HL-60/S4 treated with phorbol 12-myristate 13-acetate at 8.2 ng/mL for 4 days and 3 days (cell line): ENCODE results near the gene SPATC1L.
"Not testable (repeated sequence)": the region's sequence is repeated elsewhere in the genome, so short reads cannot be mapped to it uniquely, and the experiment has no call there.

ENCODE experiments used
- in situ Hi-C: fragments of 300-500 bp; cut with MboI; formaldehyde crosslinking; loops from 2 replicates; pipeline ENCODE4 v1.15.0; 2022; ENCODE audit warnings: low sequenced_read_pairs

The SPATC1L gene

GRCh38 chr21:46184625-46185555, 631 bp upstream of the SPATC1L start:
- in situ Hi-C loops: no loop called here

GRCh38 chr21:46183337-46183909, 836 bp downstream of the SPATC1L start:
- in situ Hi-C loops: not testable (repeated sequence)

DNA sequence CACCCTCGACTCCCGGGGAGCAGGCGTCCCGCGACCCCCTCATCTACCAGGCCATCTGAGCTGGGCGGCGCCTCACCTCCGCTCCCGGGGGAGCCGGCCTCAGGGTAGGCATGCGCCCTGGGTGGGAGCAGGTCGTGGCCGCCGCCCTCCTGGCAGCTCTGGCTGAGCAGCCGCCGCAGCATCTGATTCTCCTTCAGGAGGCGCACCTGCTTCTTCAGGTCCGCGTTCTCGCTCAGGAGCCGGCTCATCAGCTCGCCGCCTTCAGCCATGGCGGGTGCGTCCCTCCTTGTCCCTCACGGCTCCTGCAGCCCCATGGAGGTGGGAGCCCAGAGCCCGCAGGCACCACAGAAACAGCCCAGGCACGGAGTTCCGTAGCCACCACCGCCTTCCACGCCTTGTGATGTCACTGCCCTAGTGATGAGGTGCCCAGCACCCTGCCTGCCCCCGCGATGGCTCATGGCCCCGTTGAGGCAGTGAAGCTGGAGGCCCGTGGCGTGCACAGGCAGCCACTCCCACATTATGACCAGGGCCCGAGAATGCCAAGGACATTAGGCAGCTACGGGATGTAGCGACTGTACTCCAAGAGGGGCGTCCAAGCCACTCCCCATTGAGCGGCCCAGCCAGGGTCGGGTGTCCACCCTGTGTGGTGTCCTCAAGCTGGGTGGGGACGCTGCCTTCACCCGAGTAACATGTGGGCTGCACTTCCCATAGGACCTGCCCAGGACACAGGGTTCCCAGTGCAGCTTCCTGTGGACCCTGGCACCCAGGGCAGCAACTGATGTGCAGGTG, 1.5 kb downstream of the SPATC1L start:
- in situ Hi-C loops: no loop called here

GRCh38 chr21:46181953-46182547, 2.2 kb downstream of the SPATC1L start:
- in situ Hi-C loops: no loop called here

GRCh38 chr21:46181436-46181835, 2.8 kb downstream of the SPATC1L start:
- in situ Hi-C loops: no loop called here

DNA sequence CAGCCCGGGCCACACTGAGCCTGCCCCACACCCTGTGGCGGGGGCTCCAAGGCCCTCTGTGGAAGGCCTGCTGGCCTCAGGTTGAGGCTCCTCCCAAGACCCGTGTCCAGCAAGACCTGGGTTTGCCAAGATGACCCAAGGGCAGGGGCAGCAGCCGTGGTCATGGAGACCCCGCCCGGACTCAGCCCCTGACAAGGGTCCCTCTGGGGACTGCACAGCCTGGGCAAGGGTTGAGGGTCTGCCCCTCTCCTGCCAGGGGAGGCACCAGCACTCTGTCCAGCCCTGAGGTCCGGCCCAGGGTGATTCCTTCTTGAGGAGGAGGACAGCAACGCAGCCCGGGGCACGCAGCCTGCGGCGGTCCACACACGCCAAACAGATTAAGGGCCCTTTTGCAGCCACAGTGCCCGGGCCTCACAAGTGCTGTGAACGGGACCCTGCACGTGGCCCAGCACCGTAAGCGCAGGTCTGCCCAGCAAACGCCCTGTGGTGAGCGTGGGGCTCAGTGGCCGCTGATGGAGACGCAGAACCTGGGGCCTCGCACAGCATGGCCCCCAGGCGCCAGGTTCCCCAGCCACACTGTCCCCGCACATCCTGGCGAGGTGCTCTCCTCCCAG, 3.4 kb downstream of the SPATC1L start:
- in situ Hi-C loops: no loop called here

- in situ Hi-C loops: no loop called here
Observed at GRCh38 chr21:46180079-46180722, 4.1 kb downstream of the SPATC1L start.

GRCh38 chr21:46179708-46180078, 4.6 kb downstream of the SPATC1L start:
- in situ Hi-C loops: no loop called here

DNA sequence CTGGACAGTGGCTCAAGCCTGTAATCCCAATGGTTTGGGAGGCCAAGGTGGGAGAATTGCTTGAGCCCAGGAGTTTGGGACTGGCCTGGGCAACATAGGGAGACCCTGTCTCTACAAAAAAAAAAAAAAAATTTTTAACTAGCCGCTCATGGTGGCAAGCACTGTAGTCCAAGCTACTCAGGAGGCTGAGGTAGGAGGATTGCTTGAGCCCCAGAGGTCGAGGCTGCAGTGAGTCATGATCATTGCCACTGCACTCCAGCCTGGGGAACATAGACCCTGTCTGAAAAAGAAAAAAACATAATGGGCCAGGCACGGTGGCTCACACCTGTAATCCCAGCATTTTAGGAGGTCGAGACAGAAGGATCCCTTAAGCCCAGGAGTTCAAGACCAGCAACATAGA, 5.3 kb downstream of the SPATC1L start:
- in situ Hi-C loops: no loop called here

DNA sequence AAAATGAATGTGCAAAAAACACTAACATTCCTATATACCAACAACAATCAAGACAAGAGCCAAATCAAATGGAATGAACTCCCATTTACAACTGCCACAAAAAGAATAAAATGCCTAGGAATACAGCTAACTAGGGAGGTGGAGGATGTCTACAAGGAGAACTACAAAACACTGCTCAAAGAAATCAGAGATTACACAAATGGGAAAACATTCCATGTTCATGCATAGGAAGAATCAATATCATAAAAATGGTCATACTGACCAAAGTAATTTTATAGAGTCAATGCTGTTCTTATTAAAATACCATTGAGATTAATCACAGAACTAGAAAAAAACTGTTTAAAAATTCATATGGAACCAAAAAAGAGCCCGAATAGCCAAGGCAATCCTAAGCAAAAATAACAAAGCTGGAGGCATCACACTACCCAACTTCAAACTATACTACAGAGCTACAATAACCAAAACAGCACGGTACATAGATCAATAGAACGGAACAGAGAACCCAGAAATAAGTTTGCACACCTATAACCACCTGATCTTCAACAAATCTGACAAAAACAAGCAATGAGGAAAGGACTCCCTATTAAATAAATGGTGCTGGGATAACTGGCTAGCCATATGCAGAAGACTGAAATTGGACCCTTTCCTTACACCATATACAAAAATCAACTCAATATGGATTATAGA, 7.7 kb downstream of the SPATC1L start:
- in situ Hi-C loops: not testable (repeated sequence)

GRCh38 chr21:46173573-46173972, 10.7 kb downstream of the SPATC1L start:
- in situ Hi-C loops: no loop called here

GRCh38 chr21:46172863-46173528, 11.3 kb downstream of the SPATC1L start:
- in situ Hi-C loops: no loop called here

DNA sequence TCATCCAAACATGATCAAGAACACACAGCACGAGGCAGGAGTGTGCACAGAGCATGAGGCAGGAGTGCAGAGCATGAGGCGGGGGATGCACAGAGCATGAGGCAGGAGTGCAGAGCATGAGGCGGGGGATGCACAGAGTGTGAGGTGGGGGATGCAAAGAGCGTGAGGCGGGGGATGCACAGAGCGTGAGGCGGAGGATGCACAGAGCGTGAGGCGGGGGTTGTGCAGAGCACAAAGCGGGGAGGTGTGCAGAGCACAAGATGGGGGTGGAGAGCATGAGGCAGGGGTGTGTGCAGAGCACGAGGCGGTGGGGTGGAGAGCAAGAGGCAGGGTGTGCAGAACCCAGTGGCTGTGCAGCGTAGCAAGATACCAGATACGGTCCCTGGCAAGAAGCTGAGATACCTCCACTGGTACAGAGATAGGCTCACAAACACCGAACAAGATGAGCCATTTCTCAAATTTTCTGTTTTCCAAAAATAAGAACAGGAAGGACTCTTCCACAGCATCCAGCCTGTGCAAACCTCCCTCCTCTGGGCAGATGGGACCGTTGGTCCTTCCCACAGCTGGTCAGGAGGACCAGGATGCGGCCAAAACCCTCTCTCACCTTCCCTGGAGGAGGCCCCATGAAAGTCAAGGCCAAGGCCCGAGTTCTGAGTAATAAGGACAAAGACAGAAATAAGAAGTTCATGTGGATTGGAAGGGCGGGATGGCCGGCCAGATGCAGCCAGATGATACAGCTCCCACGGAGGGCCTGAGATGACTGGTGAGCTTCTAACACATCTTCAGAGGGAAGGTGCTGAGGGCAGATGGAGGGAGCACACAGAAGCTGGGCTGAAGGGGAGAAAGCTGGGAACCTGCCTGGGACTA, 12.0 kb downstream of the SPATC1L start:
- in situ Hi-C loops: no loop called here

GRCh38 chr21:46171585-46171984, 12.7 kb downstream of the SPATC1L start:
- in situ Hi-C loops: no loop called here

DNA sequence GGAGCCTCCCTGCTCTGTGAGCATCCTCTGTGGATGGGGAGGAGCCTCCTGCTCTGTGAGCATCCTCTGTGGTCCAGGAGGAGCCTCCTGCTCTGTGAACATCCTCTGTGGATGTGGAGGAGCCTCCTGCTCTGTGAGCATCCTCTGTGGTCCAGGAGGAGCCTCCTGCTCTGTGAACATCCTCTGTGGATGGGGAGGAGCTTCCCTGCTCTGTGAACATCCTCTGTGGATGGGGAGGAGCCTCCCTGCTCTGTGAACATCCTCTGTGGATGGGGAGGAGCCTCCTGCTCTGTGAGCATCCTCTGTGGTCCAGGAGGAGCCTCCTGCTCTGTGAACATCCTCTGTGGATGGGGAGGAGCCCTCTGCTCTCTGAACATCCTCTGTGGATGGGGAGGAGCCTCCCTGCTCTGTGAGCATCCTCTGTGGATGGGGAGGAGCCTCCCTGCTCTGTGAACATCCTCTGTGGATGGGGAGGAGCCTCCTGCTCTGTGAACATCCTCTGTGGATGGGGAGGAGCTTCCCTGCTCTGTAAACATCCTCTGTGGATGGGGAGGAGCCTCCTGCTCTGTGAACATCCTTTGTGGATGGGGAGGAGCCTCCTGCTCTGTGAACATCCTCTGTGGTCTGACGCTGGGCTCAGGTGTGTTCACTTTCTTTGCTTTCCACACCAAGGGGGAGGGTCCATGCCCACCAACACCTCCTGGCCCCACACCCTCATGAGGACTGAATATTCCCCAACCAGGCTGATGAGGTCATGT, 13.6 kb downstream of the SPATC1L start:
- in situ Hi-C loops: not testable (repeated sequence)

- in situ Hi-C loops: no loop called here
Observed at GRCh38 chr21:46168659-46169386, 15.4 kb downstream of the SPATC1L start.

DNA sequence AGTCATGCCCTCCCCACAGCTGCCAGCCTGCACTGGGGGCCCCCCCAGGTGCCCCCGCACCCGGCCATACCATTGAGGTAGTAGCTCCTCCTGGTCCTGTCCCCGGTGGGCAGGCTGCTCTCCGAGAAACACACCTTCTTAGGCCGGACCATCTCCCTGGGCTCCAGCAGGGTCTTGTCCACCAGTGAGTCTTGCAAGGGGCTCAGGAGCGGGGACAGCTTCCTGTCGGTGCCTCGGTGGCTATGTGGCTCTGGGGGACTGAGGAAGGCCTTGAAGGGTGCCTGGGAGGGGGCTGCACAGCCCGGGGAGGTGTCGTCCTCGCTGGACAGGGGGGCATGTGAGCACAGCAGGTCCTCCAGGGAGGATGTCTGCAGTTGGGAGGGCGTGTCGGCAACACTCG, 16.0 kb downstream of the SPATC1L start:
- in situ Hi-C loops: no loop called here
